Umbilical cord (tissue), 2 donors: ENCODE results near the gene PTGDR2. TPM values are rescaled to one million over a fixed set of nuclear protein-coding genes. Genes with fewer than 3 reads are reported as not detected.

Source experiments
- DNase-seq: peaks from one replicate; pipeline ENCODE4 v3.0.0-alpha.2; 2015; ENCODE audit warnings: low spot score
- total RNA-seq: library from RNA; depleted of rRNA; stranded (reverse); fragments of >200 nt; gene quantifications from one replicate; pipeline ENCODE4 v1.2.3, GENCODE V29; 2014; ENCODE audit warnings: low replicate concordance; ENCODE audit not compliant: insufficient read depth

Gene PTGDR2
- total RNA-seq, 1 donor from 2014 or later, result 0.24 TPM

DNA sequence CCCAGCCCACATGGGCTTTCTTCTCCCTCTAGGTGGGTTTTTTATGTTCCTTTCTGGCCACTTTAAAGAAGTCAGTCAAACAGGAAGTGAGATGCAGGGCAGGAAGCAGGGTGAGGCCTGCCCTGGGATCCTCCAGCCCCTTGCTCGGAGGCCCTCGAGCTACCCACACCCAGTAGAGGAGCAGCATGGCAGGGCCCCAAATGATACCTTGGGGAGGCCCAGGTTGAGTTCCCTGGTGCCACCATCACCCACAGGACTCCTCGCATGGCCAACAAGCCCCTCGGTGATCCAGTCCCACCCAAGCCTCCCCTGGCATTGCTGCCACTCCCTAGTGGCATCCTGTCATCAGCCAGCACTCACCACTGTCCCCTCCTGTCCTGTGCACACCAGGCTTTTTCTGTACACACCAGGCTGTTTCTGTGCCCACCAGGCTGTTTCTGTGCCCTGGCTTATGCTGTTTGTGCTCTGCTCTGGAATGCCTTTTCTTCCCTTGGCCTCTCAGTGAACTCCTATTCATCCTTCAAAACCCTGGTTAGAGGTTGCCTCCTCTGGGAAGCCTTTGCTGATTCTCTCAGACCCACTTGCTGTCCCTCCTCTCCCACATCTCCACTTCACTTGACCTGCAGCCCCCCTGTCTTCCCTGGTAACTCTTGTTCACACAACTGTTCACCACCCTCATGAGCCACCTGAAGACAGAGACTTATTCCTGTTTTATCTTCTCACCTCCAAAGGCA, 3.1 kb upstream of the PTGDR2 start:
- DNase-seq, result no peak

DNA sequence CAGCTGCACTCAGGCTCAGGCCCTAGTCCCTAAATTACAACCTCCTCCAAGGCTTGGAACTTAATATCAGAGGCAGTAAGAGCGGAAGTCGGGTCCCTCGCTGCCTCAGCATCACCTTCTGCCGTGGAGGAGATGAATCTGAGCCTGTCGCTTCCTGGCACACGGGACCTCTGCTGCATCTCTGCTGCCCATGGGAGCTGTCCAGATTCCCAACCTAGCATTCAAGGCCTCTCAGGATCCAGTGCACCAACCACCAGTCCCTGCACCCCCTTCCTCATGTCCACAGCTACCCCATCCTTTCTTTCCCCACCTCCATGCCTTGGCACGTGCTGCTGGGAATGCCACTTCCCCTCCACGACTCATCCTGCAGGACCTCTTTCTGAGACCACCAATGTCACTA, 2.5 kb upstream of the PTGDR2 start:
- no peak for DNase-seq

DNA sequence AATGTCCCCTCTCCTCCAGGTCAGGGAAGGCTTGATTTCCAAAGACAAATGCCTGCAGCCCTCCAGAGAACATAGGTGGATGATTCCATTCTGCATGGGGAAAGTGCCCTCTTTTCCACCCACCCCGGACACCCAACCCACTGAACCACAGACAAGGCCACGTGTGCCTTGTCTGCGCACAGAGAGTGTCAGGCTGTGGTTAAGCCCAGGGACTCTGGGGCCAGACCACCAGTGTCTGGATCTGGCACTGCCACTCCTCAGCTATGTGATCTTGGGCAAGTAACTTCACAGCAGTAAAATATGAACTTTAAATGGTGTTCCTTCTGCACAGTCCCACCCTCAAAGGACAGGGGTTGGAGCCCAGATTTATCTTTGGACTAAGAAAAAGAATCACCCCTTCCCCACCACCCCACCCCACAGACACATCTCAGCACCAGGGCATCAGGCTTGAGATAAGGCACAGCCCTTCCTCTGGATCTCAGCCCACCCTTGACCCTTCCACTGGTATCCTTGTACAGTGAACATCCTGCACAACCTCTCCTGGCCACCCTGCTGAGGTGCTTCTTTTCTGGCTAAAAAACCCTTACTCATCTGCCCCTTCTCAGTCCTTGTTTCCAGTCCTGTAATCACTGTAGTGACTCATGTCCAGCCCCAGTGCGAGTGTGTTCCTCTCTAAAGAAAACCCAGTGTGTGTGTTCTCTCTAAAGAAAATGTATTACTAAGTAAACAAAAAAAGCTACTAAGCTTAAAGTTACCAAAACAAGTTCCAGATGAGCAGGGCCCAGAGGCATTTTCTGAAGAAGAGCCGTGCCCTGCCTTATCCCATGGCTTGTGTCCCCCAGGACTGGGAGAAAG, 1.9 kb upstream of the PTGDR2 start:
- DNase-seq, result no peak

DNA sequence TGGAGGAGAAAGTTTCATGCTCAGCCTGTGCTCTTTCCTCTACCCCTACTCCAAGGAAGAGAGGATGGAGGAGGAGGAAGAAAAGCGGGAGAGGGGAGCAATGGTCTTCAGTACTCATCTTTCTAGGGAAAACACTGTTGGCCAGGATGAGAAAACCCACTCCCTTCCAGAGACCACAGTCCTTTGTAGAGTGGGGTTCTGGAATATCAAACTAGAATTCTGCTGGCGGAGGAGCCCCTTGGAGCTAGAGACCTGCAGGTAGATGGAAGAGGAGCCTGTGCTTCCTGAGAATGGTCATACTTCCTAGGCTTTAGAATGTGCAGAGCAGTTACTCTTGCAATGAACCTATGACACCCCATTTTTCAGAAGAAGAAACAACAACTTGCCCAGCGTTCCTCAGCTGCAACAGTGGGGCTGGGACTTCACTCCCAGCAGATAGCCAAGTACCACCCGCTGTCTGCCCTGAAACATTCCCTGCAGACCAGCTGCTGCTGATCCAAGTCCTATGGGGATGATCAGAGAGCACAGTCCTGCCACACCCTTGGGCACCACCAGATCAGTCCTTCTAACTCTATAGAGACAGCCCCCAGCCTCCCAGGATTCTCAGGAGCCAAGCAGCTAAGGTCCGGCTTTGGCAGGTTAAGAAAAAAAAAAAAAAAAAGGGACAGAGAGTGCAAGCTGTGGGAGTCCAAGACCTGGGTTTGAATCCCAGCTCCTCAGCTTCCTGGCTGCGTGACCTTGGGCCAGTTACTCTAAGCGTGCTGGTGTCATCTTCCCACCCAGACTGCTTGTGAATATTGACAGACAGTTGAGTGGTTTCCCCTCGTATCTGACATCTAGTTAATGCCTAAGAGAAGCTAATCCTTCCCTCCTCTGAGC, 664 bp downstream of the PTGDR2 start:
- DNase-seq, result no peak

DNA sequence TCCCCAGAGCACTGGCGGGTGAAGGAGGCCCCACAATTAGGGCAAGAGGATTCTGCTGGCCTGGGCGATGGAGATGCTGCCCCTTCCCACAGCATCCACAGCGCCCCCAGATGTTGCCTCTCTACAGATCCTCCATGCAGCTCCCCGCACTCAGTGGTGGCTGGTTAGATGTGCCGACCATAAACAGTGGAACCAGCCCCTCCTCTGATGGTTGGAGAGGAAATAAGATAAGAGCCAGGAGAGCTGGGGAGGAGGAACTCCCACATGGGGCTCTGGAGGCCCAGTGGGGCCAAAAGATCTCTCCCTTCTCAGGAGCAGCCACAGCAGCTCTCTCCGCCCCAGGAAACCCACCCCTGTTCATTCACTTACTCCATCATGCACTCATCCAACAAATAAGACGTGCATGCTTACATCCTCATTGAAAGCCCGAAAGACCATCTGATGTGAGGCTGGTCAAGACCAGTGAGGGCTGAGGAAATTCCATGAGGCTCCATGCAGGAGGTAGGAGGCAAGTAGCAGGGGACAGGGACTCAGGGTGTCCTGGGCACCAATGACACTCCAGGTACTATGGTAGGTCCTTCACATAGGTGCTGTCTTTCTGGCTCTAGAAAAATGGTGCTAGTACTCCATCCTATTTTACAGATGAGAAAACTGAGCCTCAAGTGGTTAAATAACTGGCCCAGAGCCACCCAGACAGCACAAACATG, 1.5 kb downstream of the PTGDR2 start:
- no peak for DNase-seq

DNA sequence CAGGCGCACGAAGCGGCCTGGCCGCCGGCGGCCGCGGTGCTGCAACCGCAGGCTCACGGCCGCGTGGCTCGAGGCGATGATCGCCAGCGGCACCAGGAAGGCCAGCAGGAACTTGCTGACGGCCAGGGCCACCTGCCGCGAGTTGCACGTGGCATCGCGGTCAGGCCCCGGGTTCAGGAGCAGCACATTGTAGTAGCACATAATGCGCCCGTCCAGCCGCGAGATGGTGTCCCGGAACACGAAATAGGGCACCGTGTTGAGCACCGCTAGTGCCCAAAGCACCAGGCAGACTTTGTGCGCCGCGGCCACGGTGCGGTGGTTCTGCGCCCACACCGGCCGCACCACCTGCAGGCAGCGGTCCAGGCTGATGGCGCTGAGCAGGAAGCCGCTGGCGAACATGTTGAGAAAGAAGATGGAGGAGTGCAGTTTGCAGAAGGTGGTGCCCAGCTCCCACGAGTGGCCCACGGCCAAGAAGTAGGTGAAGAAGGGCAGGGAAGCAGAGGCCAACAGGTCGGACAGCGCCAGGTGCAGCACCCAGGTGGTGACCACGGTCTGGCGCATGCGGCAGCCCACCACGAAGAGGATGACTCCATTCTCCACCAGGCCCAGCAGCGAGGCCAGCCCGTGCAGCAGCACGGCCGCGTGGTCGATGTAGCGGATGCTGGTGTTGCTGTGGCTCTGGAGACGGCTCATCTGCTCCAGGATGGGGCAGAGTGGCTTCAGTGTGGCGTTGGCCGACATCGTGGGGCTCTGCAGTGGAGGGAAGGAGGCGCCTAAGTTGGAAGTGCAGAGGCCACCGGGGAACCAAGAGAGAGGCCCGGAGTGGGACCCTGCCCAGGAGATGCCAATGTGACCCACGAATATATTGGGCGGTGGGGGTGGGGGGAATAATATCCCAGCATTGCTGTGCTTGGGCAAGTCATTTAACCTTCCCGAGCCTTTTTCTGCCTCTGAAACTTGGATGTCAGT, 2.5 kb downstream of the PTGDR2 start:
- no peak for DNase-seq

DNA sequence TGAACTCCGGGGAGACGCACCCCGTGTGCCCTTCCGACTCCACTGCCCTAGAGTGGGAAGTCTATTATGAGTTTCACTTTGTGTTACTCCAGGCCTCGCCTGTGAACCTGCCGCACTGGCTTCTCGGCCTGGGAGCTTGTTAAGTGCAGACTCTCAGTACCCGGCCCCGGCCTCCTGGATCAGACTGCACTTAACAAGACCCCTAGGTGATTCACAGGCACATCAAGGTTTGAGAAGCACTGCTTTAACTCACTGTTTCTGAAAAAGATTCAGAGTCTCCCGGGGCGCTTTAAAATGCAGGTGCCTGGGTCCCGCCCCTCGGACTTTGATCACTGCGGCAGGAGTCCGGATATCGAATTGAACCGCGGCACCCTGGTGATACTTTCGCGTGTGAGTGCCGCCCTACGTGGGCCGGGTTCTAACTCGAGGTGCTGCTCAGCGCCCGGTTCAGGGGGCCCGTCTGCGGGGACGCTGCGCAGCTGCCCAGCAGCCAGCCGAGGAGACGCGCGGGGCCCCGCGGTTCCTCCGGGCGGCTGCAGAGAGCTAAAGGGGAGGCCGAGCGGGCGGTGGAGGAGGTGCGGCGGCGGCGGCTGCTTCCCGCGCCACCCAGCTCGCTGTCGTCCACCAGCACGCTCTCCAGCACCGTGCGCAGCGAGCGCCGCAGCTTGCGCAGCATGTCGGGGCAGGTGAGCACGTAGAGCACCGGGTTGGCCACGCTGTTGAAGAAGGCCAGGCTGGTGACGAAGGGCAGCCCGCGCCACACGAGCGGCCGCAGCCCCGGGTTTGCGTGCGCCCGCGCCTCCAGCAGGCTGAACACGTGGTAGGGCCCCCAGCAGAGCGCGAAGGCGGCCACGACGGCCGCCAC, 3.4 kb downstream of the PTGDR2 start:
- DNase-seq, result no peak

DNA sequence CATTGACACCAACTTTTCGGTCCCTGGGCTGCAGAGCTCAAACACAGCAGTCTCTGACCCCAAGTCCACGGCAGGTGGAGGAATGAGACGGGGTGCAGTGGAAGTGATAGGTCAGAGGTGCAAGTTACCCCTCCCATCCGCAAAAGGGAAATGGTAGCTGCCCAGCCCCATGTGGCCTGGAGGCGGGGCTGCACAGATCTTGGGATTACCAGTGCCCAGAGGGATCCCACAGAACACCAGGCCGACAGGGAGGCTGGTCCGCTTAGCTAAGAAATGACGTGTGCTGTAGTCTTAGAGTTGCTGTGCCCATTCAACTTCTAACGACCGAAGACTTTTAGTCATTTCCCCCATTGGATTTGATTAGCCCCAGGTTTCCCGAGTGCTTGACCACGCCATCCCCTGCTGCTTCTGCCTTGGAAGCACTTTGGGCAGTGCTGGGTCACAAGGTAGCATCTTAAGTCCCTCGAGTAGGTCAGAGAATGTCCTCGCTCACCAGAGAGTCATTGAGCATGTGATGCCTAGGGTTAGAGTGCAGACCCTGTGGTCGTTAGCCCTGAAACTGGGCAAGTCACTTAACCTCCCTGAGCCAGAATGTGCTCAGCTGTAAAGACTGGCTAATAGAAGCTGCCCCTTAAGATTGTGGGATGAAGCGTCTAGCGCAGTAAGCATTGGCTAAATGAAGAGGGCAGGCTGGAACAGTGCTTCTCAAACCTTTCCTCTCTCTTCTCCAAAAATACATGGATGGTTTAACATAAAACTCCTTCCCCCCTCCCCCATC, 4.2 kb downstream of the PTGDR2 start:
- no peak for DNase-seq

DNA sequence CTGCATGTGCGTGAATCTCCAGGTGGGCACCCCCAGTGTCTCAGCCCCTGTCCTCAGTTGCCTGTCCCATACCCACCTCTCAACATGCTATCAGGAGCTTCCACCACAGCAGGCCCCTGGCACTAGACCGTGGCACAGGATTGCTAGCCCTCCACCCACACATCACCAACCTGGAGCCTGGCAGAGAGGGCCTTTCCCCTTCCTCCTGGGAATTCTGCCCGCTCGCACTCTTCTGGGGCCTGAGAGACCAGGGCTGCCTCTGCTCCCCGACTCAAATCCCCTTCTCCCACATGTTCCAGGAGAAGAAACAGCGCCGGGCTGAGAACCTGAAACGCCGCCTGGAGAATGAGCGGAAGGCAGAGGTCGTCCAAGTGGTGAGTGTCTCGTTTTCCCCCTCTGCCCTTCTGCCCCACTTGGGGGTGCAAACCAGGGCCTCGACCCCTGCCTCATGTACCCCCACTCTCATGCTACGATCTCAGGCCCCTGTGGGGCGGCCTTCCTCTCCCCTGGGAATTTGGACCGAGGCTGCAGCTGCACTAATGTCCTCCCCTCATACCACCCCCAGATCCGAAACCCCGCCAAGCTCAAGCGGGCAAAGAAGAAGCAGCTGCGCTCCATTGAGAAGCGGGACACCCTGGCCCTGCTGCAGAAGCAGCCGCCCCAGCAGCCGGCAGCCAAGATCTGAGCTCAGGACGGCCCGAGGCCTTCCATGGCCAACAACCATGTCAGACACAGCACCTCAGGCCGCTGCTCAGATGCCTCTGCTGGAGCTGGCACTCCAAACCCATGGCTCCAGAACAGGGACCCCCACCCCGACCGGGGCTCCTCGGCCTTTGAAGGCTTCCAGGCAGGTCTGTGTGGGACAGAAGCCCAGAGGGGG, 5.9 kb downstream of the PTGDR2 start:
- DNase-seq, result no peak

DNA sequence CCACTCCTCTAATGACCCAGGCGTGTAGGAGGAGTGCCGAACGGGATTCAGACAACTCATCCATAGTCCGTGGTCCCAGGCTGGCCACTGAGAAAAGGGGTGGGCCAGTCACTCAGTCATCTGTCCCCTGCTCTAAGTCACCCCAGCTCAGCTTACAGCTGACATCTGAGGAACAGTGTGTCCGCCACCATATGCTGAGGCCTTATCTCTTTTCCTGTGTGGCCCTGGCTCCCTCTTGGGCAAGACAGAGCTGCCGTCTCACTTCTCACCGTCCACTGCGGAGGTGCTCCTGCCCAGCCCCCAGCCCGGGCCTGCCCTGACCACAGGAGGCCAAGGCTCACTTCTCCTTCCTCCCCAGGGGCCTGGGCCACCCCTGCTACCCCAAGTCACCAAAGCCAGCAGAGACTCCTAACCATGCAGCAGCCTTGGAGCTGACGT, 7.0 kb downstream of the PTGDR2 start:
- no peak for DNase-seq

DNA sequence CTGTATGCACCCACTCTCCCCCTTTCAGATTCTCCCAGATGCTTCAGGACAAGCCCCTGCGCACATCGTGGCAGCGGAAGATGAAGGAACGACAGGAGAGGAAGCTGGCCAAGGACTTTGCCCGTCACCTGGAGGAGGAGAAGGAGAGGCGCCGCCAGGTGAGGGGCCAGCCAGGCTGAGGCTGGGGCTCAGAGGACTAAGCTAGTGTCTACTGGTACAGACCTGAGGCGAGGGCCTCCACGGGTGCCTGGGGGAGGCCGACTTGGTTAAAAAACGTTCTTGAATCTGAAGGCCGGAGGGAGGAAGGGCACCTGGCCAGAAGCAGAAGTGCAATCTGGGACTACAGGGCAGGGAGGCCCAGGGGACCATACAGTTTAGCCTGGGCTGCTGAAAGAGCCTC, 7.9 kb downstream of the PTGDR2 start:
- no peak for DNase-seq

DNA sequence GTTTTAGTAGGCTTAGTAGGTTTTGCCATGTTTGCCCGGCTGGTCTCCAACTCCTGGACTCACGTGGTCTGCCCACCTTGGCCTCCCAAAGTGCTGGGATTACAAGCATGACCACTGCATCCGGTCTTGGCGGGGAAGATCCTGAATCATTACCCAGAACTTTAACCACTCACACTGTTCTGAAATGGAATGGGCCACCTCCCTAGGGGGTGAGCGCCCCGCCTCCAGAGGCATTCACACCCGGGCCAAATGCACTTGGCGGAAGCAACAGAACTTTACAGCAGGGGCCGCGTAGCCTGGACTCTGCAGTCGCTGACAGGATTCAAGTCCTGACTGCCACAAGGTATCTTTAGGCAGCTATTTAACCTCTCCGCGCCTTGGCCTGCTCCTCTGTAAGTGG, 8.5 kb downstream of the PTGDR2 start:
- DNase-seq, result no peak

DNA sequence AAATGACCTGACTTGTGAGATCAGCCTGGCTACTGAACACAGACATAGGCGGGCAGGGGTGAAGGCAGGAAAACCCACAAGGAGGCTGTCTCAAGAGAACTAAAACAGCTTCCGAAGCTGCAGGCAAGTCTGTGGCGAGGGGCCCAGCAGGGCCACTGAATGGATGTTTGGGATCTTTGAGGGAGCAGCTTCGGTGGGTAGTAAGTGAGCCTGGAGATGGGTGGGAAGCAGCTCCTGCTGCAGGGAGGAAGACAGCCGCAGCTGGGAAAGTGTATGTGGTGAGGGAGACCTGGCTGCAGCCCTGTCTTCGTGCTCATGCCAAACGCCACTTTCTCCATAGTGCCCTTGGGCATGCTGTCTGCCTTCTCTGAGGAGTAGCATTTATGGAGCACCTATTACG, 10.4 kb downstream of the PTGDR2 start:
- DNase-seq, result no peak

DNA sequence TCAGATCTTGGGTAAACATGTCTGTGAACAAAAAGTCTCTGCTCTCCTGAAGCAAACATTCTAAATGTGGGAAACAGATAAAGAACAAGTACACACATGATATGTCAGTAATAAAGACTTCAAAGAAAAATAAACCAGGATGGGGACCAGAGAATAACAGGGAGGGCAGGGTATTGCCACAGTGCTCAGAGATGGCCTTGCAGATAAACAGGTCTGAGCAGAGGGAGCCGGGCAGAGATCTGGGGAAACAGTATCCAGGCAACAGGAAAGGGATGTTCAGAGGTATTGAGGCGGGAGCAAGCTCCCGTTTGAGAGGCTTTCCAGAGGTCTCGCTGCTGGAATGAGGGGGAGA, 10.9 kb downstream of the PTGDR2 start:
- DNase-seq, result no peak

DNA sequence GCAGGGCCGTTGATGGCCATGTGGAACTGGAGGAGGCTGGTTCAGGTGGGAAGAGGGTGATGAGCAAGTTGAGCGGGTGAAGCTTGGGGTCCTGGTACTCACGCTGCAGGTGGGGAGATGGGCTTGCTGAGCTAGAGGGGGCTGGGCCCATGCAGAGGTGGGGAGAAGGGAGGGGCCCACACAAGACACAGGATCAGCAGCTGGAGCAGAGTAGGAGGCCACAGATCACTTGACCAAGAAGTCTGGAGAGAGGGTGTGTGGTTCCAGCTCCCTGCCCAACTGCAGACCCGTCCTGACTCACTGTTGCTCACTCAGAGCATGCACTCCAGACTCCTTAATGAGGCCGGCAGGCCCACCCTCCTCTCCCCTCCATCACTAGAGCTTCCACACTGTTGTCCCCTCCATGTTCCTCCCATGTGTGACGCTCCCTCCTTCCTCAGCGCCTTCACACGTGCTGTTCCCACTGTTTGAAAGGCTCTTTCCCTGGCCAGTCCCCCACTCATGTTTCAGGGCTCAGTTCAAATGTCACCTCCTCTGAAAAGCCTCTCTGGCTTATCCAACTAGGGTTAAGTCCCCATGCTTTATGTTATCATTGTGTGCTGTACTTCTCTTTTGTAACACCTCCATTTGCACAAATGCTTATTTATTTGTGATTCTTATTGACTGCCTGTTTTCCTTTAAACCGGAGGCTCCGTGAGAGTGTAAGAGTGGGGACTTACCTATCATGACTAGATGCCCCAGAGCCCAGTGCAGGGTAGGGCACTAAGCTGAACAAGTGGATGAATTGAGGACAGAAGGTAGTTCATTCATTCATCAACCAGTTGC, 11.5 kb downstream of the PTGDR2 start:
- DNase-seq, result no peak
